Gastroesophageal sphincter (tissue), 4 donors: ENCODE results near the gene DOCK7. TPM values are rescaled to one million over a fixed set of nuclear protein-coding genes. Genes with fewer than 3 reads are reported as not detected.

Source experiments
- ATAC-seq: fragments of 150-250 bp; one replicate; pipeline ENCODE4 v1.9.1; 2016; ENCODE audit warnings: mild to moderate bottlenecking, moderate library complexity
- H3K27ac ChIP-seq, 4 donors: fragments of 200-600 bp; sonication (generic) in 3 of 4; 1 replicate in 3 of 4; 2 replicates in 1 of 4; pipeline ENCODE4 v1.5.1; 2016 to 2019
- H3K27me3 ChIP-seq: fragments of 200-600 bp; sonication (generic); one replicate; pipeline ENCODE4 v1.5.1; 2019
- H3K36me3 ChIP-seq, 2 donors: fragments of 200-600 bp; sonication (generic); one replicate each; pipeline ENCODE4 v1.5.1; 2019; ENCODE audit warnings: control low read depth in 1 of 2
- H3K4me1 ChIP-seq, 3 donors: fragments of 200-600 bp; sonication (generic); 1 replicate in 2 of 3; 2 replicates in 1 of 3; pipeline ENCODE4 v1.5.1; 2016 to 2019; ENCODE audit warnings: control low read depth in 2 of 3
- H3K4me3 ChIP-seq, 2 donors: fragments of 200-600 bp; sonication (generic); one replicate each; pipeline ENCODE4 v1.5.1; 2019; ENCODE audit warnings: mild to moderate bottlenecking in 1 of 2, moderate library complexity in 1 of 2
- H3K9me3 ChIP-seq, 3 donors: fragments of 200-600 bp; sonication (generic); one replicate each; pipeline ENCODE4 v1.5.1; 2017 to 2019; ENCODE audit warnings: control low read depth in 2 of 3
- CTCF ChIP-seq, 4 experiments: fragments of 200-600 bp in 2 of 4; fragments of 450-650 bp in 2 of 4; sonication (generic) in 1 of 4; IDR thresholded peaks; one replicate each; pipeline ENCODE4 v1.5.1; 2017 to 2019; ENCODE audit warnings: antibody characterized with exemption in 4 of 4, mild to moderate bottlenecking in 2 of 4, moderate library complexity in 2 of 4
- EP300 ChIP-seq: sonication (generic); formaldehyde crosslinking; IDR thresholded peaks from one replicate; pipeline ENCODE4 v1.6.1; 2017; ENCODE audit warnings: antibody characterized with exemption, mild to moderate bottlenecking
- POLR2A ChIP-seq, 2 donors: fragments of 450-650 bp; IDR thresholded peaks; one replicate each; pipeline ENCODE4 v1.6.1; 2017; ENCODE audit warnings: antibody characterized with exemption in 2 of 2, mild to moderate bottlenecking in 2 of 2, moderate library complexity in 1 of 2
- POLR2AphosphoS5 ChIP-seq: sonication (generic); formaldehyde crosslinking; IDR thresholded peaks from one replicate; pipeline ENCODE4 v1.6.1; 2017; ENCODE audit warnings: antibody characterized with exemption
- WGBS, 2 donors: methylation state at CpG; one replicate each; pipeline ENCODE4 v1.1.5; 2018; ENCODE audit warnings: low coverage in 1 of 2; 5-methylcytosine and 5-hydroxymethylcytosine counted together
- total RNA-seq, 4 donors: library from RNA; depleted of rRNA; stranded (reverse); fragments of >200 nt; gene quantifications; one replicate each; pipeline ENCODE4 v1.1.0, GENCODE V29; 2016

DOCK7 gene
- total RNA-seq, 4 donors from 2014 or later: 30.2 to 50.7 (median 36.2) TPM

DNA sequence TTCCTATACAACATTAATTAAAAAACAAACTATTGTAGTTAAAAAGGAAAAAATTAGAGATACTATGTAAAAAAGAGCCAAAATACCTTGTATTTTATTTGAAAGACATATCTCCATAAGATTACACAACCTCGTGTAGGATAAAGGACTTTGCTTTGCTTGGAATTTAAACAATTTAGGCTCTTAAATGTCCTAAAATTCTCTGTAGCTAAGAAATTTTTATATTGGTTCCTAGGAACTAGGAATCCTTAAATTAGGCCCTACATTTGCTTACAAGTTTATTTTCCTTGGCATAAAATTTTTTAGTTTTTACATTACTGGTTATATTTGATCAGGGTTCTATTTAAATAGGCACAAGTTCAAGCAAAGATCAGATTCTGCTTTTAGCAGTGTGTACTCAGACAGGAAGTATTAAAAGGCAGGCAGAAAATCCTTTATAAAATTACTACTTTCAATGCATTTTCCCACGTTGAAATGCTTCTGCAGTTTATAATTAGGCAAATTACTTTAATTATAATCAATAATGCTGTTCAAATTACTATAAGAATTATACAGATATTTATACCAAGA lies 94.3 kb downstream of the DOCK7 start:
- no peaks in the 10 kb centered on the region for H3K4me1 ChIP-seq
- no peak for ATAC-seq
- no peak for TF ChIP-seq CTCF (IDR thresholded peaks at IDR 0.05)
- no peak for TF ChIP-seq EP300
- TF ChIP-seq POLR2AphosphoS5: no peak
- TF ChIP-seq POLR2A (IDR thresholded peaks at IDR 0.05): no peak
- no peak overlapping the region for H3K27ac ChIP-seq
- no peaks in the 10 kb centered on the region for H3K27me3 ChIP-seq
- peaks cover 0 to 5% of the 10 kb centered on the region in 2 donors for H3K36me3 ChIP-seq
- no peaks in the 10 kb centered on the region for H3K9me3 ChIP-seq
- no peak overlapping the region for H3K4me3 ChIP-seq
- 55 to 59% methylated on average over 2 of the region's 2 CpGs for WGBS, 2 donors

DNA sequence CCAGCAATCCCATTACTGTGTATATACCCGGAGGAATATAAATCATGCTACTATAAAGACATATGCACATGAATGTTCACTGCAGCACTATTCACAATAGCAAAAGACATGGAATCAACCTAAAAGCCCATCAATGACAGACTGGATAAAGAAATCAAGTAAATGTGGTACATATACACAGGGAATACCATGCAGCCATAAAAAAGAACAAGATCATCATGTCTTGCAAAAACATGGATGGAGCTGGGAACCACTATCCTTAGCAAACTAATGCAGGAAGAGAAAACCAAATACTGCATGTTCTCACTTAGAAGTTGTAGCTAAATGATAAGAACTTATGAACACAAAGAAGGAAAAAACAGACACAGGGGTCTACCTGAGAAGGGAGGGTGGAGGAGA lies 97.2 kb downstream of the DOCK7 start:
- no peaks in the 10 kb centered on the region for H3K9me3 ChIP-seq
- H3K36me3 ChIP-seq: peaks cover 0 to 5% of the 10 kb centered on the region in 2 donors
- no peaks in the 10 kb centered on the region for H3K27me3 ChIP-seq
- H3K4me3 ChIP-seq: no peak overlapping the region
- TF ChIP-seq EP300 (no peak), POLR2A (IDR thresholded peaks at IDR 0.05) (no peak), POLR2AphosphoS5 (no peak), CTCF (IDR thresholded peaks at IDR 0.05) (no peak)
- no peaks in the 10 kb centered on the region for H3K4me1 ChIP-seq
- 32 to 40% methylated on average over 1 of the region's 1 CpG for WGBS, 2 donors
- ATAC-seq: no peak
- no peak overlapping the region for H3K27ac ChIP-seq

DNA sequence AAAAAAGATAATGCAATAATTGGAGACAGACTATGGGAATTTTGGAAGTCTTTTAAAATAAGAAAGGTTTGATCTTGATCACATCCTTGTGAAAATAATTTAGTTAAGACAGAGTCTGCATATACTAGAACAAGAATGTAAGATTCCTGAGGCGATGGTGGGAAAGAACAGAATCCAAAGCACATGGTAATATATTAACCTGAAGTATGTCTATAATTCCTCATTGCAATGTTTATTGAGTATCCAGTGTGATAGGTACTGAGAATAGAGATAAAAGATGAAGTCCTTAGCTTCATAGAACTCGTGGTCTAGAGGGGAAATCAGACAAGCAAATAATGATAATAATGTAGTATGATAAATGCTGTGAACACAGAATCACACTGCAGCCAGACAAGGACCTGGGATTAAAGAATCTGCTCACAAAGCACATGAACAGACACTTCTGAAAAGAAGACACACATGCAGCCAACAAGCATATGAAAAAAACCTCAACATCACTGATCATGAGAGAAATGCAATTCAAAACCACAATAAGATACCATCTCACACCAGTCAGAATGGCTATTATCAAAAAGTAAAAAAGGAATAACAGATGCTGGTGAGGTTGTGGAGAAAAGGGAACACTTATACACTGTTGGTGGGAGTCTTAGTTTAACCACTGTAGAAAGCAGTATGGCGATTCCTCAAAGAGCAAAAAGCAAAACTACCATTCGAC lies 97.8 kb downstream of the DOCK7 start:
- Histone ChIP-seq H3K4me3 (no peak overlapping the region), H3K27ac (no peak overlapping the region), H3K36me3 (peaks cover 0 to 11% of the 10 kb centered on the region in 2 donors), H3K9me3 (no peaks in the 10 kb centered on the region), H3K4me1 (no peaks in the 10 kb centered on the region), H3K27me3 (no peaks in the 10 kb centered on the region)
- ATAC-seq: no peak
- TF ChIP-seq EP300 (no peak), POLR2A (IDR thresholded peaks at IDR 0.05) (no peak), POLR2AphosphoS5 (no peak), CTCF (IDR thresholded peaks at IDR 0.05) (no peak)
- WGBS, 2 donors: 65 to 83% methylated on average over 3 to 4 of the region's 4 CpGs

DNA sequence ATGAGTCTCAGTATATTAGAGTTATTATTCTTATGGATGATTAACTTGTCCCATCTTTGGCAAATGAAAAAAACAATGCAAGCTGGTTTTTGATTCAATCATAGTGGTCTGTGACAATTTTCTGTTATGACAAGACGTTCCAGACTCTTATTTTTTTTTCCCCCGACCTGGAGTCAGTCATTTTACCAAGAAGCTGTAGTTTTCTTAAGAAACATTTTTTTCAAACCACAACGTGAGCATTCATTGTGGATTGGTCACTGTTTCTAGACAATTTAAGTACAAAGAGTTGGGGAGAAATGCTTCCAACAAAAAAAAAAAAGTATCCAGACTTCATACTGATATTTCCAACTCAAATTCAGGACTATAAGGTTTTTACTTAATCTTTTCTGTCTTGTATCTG lies 98.9 kb downstream of the DOCK7 start:
- peaks cover 0 to 22% of the 10 kb centered on the region in 2 donors for H3K36me3 ChIP-seq
- no peak for TF ChIP-seq CTCF (IDR thresholded peaks at IDR 0.05)
- no peak for TF ChIP-seq POLR2A (IDR thresholded peaks at IDR 0.05)
- TF ChIP-seq POLR2AphosphoS5: no peak
- no peak for TF ChIP-seq EP300
- H3K27me3 ChIP-seq: no peaks in the 10 kb centered on the region
- no peaks in the 10 kb centered on the region for H3K9me3 ChIP-seq
- H3K27ac ChIP-seq: no peak overlapping the region
- ATAC-seq: no peak
- H3K4me3 ChIP-seq: no peak overlapping the region
- WGBS, 2 donors: 77 to 79% methylated on average over 3 of the region's 3 CpGs
- no peaks in the 10 kb centered on the region for H3K4me1 ChIP-seq

DNA sequence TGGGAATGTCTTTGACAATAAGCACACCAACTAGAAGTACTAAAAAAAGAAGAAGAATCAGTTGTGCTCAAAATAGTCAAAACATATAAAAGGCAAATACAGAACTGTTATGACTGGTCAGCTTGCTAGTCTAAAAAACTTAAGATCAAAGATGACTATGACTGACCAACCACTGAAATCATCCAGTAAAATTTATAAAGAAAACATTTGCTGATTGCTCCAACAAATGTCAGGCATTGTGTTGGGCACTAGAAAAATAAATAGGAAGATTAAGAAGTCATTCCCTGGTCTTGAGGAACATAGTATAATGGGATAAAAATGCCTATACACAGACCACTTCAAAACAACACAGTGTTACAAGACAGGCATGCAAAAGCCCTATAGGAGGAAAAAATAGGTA lies 100.2 kb downstream of the DOCK7 start:
- no peak overlapping the region for H3K4me3 ChIP-seq
- no peaks in the 10 kb centered on the region for H3K4me1 ChIP-seq
- no peaks in the 10 kb centered on the region for H3K9me3 ChIP-seq
- H3K27ac ChIP-seq: no peak overlapping the region
- no peaks in the 10 kb centered on the region for H3K27me3 ChIP-seq
- no peak for ATAC-seq
- peaks cover 0 to 18% of the 10 kb centered on the region in 2 donors for H3K36me3 ChIP-seq
- no peak for TF ChIP-seq POLR2A (IDR thresholded peaks at IDR 0.05)
- TF ChIP-seq EP300: no peak
- TF ChIP-seq POLR2AphosphoS5: no peak
- no peak for TF ChIP-seq CTCF (IDR thresholded peaks at IDR 0.05)
